ENCODE results near the gene RASSF8. TPM values are rescaled to one million over a fixed set of nuclear protein-coding genes. Genes with fewer than 3 reads are reported as not detected.

RASSF8 gene, protein sequence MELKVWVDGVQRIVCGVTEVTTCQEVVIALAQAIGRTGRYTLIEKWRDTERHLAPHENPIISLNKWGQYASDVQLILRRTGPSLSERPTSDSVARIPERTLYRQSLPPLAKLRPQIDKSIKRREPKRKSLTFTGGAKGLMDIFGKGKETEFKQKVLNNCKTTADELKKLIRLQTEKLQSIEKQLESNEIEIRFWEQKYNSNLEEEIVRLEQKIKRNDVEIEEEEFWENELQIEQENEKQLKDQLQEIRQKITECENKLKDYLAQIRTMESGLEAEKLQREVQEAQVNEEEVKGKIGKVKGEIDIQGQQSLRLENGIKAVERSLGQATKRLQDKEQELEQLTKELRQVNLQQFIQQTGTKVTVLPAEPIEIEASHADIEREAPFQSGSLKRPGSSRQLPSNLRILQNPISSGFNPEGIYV
- total RNA-seq, result 23.0 TPM

DNA sequence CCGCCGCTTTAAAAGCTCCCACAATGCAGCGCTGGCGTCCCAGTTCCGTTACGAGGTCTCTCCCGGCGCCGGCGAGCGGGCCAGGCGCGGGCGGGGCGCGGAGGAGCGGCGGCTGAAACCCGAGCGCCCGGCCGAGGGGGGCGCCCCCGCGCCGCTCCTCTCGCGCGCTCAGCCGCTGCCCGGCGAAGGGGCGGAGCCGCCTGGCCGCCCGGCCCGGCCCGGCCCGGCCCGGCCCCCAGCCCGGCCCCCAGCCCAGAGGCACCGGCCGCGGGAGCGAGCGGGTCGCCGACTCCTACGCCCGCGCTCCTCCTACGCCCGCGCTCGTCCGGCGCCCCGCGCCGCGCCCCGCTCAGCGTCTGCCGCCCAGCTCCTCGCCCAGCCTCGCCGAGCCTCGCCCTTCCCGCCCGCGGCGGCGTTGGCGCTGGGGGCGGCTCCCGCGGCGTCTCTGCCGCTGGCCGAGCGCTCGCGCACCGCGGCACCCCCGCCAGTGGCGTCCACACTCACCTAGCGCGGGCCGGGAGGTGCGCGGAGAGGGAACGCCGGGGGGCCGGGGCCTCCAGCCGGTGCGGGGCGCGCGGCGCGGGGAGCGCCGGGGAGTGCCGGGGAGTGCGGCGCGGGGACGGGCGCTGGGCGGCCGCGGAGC lies at the start of gene RASSF8:
RASSF8 (plus strand) TSS at position 255 of the 643 bp plus-strand sequence. CDS start 96,662 bp downstream, outside the sequence.
- DNase-seq (ENCODE audit: low spot score), result peak; percentile 57

DNA sequence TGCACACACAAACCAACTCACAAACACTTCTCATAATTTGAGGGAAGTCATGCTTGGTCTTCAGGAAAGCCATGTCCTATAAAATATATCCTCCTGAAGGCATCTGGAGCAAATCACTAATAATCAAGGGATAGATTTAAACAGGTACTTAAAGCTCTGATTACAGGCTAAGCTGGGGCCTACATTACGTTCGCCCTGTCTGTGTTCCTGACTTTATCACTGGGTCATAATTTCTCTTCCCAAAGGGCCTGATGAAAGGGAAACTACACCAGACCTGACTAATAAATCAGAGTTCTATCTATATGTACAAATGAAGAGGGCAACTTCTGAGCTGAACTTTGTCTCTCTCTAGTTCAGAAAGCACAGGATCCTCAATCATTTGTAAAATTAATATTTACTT lies 43.9 kb upstream of the RASSF8 start:
- DNase-seq (ENCODE audit: low spot score), result no peak

DNA sequence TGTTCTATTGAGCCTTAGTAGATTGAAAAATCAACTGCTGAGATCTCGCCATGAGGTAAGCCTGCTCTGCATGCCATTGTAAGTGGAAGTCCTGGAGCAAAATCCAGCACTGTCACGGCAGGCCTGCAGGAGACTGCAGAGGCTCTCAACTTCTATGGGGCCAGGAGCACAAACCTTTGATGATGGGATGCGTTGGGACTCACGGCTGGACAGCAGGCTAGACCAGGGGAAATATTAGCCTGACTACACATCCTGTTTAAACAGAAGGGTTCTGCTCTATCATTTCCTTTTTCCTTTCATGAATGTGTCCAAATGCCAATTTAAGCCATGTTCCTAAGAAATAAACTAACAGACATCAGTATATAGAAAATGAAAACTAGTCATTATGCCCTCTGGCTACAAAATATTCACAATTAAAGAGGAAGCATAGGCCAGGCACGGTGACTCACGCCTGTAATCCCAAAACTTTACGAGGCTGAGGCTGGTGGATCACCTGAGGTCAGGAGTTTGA lies 33.9 kb upstream of the RASSF8 start:
- DNase-seq (ENCODE audit: low spot score), result no peak

DNA sequence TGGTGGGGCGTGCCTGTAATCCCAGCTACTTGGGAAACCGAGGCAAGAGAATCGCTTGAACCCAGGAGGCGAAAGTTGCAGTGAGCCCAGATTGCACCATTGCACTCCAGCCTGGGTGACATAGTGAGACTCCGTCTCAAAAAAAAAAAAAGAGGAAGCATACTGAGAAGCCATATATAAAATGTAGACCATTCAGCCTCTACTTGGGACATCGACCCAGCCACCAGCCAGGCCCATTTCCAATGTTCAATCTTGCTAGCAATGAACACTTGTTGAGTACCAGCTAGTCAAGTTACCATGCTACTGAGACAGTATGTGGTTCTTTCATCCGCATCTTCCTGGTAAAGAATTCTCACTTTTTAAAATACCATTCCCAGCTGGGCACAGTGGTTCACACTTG lies 33.4 kb upstream of the RASSF8 start:
- DNase-seq (ENCODE audit: low spot score), result no peak

DNA sequence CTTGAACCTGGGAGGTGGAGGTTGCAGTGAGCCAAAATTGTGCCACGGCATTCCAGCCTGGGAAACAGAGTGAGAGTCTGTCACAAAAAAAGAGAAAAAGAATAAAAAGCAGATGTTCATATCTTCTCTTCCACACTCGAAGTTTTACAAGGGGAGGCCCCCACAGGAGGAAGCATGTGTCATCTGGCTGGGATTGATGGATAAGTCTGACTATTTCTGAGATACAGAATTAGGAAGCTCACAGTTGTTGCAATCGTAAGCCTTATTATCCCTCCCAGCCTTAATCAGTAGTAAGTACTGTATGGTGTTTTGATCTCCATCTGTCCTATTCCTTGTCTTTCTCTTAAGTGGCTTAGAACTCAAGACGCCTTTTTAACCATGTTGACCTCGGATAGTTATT lies 31.9 kb upstream of the RASSF8 start:
- DNase-seq (ENCODE audit: low spot score), result no peak

DNA sequence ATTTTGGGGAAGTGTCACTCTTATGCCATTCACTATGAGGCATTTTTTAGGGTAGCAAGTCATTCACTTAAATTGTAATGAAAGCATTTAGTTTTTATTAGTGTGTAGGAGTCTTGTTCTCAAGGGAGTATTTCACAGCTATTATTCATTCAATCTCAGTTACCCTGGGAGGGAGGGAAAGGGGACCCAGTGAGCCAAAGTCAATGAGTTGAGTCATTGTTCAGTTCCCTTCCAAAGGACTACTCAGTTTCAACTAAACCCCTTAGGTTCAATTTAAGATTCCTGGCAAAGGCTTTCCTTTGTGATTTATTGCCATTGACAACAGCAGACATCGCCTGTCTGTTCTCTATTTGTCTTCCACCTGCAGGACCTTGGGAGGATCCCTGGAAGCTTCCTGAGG lies 29.3 kb upstream of the RASSF8 start:
- DNase-seq (ENCODE audit: low spot score), result no peak

DNA sequence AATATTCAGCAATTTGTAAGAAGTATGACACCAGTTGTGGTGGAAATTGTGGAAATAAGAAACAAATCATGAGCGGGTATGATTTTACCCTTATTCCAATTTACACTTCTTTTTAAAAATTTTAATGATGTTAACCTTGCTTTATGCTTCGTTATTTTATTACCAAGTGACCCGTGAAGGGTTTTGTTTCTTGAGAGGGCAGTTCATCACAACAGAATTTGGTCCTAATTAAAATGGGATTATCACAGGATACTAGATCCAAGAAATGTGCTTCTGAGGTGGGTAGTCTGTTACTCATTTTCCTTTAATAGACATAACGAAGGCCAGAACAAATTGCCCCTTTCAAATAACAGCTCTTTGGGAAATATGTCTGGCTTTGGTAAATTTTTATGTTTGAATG lies 25.5 kb upstream of the RASSF8 start:
- DNase-seq (ENCODE audit: low spot score), result no peak

DNA sequence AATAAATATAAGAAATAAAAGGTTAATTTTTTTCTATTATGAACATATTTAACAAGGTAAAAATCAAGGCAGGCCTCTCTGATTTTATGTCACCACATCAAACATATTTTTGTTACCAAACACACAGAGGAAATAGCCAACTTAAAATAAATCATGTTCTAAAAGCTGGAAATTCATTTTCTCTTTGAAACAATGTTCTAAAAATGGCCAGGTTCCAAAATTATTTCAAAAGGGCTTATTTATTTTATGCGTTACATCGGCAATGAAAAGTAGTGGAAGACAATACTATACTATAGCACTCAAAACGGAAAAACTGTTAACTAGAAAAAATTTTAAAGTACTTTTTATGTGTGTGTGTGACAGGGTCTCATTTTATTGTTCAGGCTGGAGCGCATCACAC lies 24.0 kb upstream of the RASSF8 start:
- no peak for DNase-seq (ENCODE audit: low spot score)

DNA sequence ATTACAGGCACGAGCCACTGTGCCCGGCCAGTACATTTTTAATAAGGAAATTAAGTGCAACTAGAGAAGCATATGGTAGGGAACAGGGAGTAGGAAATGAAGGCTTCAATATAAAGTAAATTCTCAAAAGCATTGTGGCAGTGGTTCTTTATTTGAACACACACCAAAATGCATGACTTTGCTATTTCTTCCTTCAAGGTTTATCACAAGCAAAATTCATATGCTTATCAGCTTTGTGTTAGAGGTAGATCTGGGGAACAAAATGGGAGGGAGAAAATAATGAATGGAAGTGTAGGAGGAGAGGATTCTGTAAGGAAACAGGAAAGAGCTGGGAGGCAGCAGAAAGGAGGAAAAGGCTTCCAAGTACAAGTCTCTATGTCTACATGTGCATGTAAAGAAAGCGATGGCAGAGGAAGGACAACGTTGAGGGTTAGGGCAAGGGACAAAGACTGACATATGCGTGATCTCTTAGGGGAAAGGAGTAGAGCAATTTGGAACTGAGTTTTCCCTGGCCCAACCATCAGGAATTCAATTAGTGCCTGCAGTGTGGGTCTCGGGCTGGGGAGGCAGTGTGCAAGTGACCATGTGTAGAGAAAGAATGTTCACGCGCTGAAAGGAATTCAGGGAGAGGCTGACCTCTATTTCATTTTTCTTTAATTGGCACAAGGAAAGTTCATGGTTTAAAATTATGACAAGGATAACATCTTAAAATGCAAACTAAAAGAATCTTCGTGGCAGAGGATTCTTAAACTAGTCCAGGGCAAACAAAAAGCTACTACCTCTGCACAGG lies 22.9 kb upstream of the RASSF8 start:
- DNase-seq (ENCODE audit: low spot score), result no peak

DNA sequence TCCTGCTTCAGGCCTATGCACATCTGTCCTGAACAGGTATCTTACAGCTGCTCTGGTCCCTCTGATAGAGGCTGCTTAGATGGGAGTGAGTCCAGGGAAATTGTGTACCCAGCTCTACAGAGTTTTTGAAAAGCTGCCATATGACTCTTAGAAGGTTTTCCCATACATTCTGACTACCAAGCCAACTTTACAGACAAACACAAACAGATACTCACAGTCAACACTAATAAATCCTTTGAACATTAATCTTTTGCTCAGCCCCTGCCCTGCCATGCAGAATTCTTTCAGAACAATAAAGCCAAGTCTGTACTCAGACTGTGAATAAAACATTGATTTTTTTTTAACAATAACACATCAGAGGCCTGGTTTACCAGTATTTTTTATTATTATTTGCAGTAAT lies 21.4 kb upstream of the RASSF8 start:
- DNase-seq (ENCODE audit: low spot score), result no peak

DNA sequence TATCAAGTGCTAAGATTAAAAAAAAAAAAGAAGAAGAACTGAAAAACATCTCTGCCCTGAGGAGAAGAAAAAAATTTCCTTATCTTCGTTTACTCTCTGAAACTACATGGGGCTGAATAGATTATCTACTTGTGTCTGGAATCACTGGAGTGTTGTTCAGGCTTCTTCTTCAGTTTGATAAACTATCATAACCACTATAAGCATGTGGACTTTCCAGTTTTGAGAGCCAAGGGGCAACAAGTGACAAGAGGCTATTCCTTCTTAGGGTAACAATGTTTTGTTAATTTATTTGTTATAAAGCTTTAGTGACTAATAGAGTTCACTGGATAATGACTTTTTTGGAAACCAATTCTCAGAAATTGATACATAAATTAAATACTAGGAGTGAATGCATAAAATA lies 19.9 kb upstream of the RASSF8 start:
- no peak for DNase-seq (ENCODE audit: low spot score)

DNA sequence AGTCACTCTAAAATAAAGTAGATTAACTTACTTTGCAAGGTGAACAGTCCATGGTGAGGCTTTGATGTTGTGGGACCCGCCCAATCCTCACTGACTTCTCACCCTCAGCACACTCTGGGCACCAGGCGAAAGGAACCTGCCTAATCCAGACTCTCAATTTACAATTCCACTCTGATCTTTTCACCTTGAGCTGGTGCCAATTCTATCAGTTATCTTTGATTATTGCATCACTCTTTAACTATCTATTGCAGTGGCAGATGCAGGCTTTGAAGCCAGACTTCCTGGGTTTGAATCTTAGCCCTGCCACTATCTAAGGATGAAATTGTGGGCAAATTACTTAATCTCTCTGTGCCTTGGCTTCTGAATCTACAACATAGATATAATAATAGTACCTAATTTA lies 18.9 kb upstream of the RASSF8 start:
- DNase-seq (ENCODE audit: low spot score), result no peak

DNA sequence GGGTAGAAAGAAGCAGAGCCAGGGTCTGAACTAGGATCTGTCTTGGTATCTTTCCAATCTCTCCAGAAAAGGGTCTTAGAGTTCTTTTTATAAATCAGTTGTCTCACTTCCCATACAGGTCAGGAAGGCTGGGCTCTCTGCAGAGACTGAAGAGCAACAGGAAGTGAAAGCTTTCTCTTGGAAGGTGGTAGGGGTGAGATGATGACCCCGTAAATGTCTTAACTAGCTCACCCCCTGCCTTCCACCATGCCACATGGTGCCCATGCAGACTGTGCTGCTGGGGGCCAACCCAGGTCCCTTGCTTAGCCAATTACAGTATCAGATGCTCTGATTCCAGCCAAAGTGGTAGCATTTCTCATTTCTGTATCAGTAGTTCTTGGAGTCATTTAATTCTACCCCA lies 17.6 kb upstream of the RASSF8 start:
- no peak for DNase-seq (ENCODE audit: low spot score)

DNA sequence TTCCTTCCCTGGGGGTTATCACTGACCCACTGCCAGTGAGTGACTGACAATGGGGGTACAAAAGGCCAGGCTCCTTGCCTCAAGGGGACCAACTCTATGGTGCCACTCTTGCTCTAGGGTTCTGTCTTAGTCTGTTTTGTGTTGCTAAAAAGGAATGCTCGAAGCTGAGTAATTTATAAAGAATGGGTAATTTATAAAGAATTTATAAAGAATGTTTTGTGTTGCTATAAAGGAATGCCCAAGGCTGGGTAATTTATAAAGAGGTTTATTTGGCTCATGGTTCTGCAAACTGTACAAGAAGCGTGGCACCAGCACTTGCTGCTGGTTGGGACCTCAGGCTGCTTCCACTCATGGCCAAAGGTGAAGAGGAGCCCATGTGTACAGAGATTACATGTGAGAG lies 15.8 kb upstream of the RASSF8 start:
- no peak for DNase-seq (ENCODE audit: low spot score)

DNA sequence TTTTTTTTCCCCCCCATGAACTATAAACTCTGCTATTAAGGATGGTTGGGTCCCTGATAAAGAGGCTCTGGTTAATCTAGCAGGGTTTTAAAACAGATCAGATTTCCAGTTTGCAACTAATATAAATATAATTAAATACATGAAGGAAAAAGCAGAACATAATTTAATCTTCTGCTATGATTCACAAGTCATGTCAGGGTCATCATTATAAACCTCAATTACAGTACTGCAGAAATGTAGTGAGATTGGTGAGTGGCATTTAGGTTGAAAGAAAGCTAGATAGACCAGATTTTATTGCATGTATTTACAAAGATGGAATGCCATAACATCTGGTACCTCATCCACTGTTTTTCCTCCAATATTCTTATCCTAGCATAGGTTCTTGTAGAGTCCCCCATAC lies 14.5 kb upstream of the RASSF8 start:
- no peak for DNase-seq (ENCODE audit: low spot score)

DNA sequence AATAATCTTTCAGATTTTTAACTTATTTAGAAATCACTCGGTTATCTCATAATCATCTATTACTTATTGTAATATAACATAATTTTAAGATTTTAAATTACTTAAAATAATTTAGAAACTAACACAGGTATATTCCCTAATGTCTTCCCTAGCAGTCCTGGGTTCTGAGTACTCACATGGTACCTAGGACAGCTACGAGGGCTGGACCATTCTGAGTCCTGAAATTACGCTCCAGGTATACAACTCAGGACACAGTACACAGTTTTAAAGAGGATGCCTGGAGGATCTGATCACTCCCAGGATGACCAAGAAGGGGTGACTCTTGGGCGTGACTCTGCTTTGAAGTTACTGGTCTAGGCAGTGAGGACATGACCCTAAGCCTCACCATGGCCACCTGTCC lies 9.1 kb upstream of the RASSF8 start:
- no peak for DNase-seq (ENCODE audit: low spot score)

DNA sequence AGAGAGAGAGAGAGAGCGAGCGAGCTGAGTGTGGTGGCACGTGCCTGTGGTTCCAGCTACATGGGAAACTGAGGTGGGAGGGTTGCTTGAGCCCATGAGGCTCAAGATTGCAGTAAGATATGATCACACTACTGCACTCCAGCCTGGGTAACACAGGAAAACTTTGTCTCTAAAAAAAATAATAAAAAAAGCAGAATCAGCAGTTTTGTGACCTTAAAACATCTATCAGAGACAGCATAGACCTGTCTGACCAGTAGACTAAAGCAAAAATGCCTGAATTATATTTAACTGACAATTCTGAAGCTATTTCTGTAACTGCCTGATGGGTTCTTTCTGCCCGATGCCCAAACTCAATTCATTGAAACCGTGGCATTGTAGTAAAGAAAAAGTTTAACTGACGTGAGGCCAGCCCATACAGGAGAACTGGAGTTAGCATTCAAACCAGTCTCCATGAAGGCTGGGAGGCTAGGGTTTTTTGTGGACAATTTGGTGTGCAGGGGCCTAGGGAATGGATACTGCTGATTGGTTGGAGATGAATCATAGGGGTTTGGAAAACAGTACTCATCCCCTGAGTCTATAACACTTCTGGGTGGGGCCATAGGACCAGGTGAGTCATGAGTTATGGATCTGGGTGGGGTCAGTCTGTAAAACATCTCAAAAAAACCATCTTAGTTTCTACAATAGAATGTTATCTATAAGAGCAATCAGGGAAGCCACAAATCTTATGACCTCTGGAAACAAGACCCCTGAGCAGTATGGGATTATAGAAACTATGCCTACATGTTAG lies 8.0 kb upstream of the RASSF8 start:
- no peak for DNase-seq (ENCODE audit: low spot score)

DNA sequence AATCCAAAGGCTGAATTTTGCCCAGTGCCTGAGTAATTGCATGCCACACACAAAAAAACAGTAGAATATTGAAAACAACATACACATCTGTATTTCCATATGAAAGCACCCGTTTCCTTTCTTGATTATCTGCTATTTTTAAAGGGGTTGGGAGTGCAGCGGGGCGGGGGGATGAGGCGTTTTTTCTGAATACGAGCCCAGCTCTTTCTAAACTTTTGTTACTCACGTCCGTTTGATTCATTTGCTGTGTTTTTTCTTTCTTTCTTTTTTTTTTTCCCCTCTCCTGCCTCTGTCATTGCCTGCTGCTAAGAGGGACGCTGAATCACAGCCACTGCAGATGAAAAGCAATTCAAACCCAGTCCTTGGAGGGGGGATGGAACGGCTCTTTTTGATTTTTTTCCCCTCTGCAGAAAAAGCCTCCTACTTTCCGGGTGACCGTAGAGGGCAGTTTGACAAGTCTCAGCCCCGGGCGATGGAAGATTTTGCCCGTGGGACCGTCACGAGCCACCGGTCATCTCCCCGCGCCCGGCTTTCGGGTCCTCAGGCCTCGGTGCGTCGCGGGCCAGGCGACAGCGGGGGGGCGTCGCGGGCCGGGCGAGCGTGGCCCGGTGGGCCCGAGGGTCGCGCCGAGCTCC lies 572 bp upstream of the RASSF8 start:
- DNase-seq (ENCODE audit: low spot score), result peak; percentile 55

DNA sequence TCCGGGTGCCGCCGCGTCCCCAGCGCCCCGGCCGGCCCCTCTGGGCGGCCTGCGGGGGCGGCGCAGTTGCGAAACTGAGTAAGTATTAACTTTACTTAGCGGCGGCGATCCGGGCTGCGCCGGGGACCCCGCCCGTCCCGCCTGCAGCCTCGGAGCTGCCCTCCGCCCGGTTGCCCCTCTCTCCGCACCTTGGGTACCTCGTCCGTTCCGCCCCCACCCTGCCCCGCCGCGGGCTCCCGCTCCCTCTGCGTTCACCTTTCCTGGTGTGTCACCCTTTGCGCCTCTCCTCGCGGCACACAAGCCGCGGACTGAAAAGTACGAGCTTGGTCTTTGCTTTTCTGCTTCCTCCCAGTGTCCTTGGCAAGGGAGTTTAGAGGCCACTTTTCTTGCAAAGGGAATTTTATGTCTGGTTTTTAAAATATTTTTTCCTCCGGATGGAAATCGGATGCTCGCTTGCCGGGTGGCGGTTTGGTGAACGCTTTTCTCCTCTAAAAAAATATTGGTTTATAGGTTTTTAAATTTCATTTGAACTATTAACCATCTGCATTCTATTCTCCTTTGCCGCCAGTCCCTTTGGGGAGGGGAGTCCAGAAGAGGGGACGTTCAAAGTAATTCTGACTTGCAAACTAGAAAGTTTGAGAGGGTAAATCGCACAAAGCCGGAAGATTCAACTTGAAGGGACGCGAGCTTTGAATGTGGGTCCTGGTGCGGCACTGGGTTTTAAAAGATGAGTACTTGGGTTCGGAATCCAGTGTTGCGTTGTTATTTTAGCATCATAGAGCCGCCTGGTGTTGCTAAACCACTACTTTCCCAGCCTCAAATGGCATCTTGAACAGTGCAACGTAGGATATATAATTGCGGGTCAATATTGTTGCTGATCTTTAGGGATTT lies 834 bp downstream of the RASSF8 start:
- DNase-seq (ENCODE audit: low spot score), result peak; percentile 51

DNA sequence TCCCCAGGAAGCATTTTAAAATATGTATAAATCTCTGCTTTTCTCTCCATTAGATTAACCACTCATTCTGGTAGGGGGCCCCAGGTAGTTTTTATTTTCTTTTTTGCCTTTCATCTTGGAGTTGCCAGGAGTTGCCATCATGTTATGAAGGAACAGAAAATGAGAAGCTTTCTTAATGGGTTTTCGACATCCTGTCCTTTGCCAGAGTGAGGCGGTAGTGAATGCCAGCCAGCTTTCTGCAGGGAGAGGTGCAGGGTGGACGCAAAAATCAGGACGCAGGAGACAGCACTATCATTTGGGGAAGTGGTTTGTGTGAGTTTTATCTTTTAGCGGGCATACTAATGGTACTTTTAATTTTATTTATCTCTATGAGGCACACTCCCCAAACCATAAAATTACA lies 1.7 kb downstream of the RASSF8 start:
- no peak for DNase-seq (ENCODE audit: low spot score)
